MM.1S (cell line): ENCODE results near the gene CNTNAP2.

ENCODE experiments used
- DNase-seq: peaks from one replicate; pipeline ENCODE4 v3.0.0-alpha.2; 2015
- H2AFZ ChIP-seq: fragments of 300-600 bp; sonication (generic); 2 replicates; pipeline ENCODE4 v1.6.0; 2016; ENCODE audit warnings: antibody characterized with exemption, low read length
- H3F3A ChIP-seq: fragments of 300-600 bp; sonication (generic); 2 replicates; pipeline ENCODE4 v1.6.1; 2016; ENCODE audit warnings: mild to moderate bottlenecking, antibody characterized with exemption, low read length, moderate library complexity, mixed read lengths; ENCODE audit not compliant: insufficient read depth
- H3K27ac ChIP-seq: fragments of 300-600 bp; sonication (generic); 2 replicates; pipeline ENCODE4 v1.5.1; 2016; ENCODE audit warnings: mild to moderate bottlenecking, low read length
- H3K27me3 ChIP-seq: fragments of 300-600 bp; sonication (generic); replicated peaks from 2 replicates; pipeline ENCODE4 v1.6.0; 2016; ENCODE audit warnings: low read length; ENCODE audit not compliant: insufficient read depth
- H3K36me3 ChIP-seq: fragments of 300-600 bp; sonication (generic); replicated peaks from 2 replicates; pipeline ENCODE4 v1.6.1; 2016; ENCODE audit warnings: mild to moderate bottlenecking, low read length, mixed read lengths; ENCODE audit not compliant: insufficient read depth
- H3K4me1 ChIP-seq: fragments of 300-600 bp; sonication (generic); 2 replicates; pipeline ENCODE4 v1.6.1; 2016; ENCODE audit warnings: low read length, mixed read lengths
- H3K4me2 ChIP-seq: fragments of 300-600 bp; sonication (generic); 2 replicates; pipeline ENCODE4 v1.6.0; 2016; ENCODE audit warnings: low read depth, low read length
- H3K4me3 ChIP-seq: fragments of 300-600 bp; sonication (generic); 2 replicates; pipeline ENCODE4 v1.5.1; 2016; ENCODE audit warnings: low read length, mixed read lengths
- H3K79me2 ChIP-seq: fragments of 300-600 bp; sonication (generic); 2 replicates; pipeline ENCODE4 v1.6.1; 2016; ENCODE audit warnings: mixed run types, low read length, mixed read lengths
- H3K9ac ChIP-seq: fragments of 300-600 bp; sonication (generic); 2 replicates; pipeline ENCODE4 v1.6.1; 2016; ENCODE audit warnings: low read length, mixed read lengths
- H3K9me2 ChIP-seq: fragments of 300-600 bp; sonication (generic); replicated peaks from 2 replicates; pipeline ENCODE4 v1.6.1; 2016; ENCODE audit warnings: mild to moderate bottlenecking, low read length, mixed read lengths; ENCODE audit not compliant: insufficient read depth
- H3K9me3 ChIP-seq: fragments of 300-600 bp; sonication (generic); replicated peaks from 2 replicates; pipeline ENCODE4 v1.6.1; 2016; ENCODE audit warnings: mild to moderate bottlenecking, low read length, mixed read lengths; ENCODE audit not compliant: insufficient read depth
- H4K20me1 ChIP-seq: fragments of 300-600 bp; sonication (generic); 2 replicates; pipeline ENCODE4 v1.6.1; 2016; ENCODE audit warnings: mild to moderate bottlenecking, low read length, moderate library complexity, mixed read lengths; ENCODE audit not compliant: insufficient read depth
- EZH2 ChIP-seq: fragments of 300-600 bp; sonication (generic); optimal IDR thresholded peaks from 2 replicates; pipeline ENCODE3; 2017; ENCODE audit warnings: low read depth, mild to moderate bottlenecking, antibody characterized with exemption, low read length, mixed read lengths
- EZH2phosphoT487 ChIP-seq: fragments of 300-600 bp; sonication (generic); IDR thresholded peaks from 2 replicates; pipeline ENCODE4 v1.6.1; 2018; ENCODE audit warnings: antibody characterized with exemption, low read length
- TF ChIP-seq, protein P1 (sequence below): fragments of 300-600 bp; sonication (generic); IDR thresholded peaks from 2 replicates; pipeline ENCODE4 v1.5.1; 2016; ENCODE audit warnings: antibody characterized with exemption, low read length, mixed read lengths

The CNTNAP2 gene

DNA sequence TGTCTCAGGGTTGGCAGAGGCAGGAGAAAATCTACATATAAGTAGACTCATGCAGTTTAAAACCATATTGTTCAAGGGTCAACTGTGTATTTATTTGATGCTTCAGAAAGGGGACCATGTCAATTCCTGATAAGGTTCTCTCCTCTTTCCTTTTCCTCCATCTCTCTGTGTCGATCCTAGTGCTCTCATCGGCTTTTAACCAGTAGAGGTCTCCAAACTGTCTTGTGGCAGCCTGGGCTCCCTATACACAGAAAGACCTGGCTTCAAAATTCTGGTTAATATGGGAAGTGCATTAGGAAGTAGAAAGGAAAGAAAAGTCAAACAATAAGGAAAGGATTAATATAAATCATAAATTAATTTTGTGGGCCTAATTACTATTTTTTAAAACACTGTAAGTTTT, 2169.5 kb downstream of the CNTNAP2 start:
- peaks cover 19% of the 10 kb centered on the region for H3K4me1 ChIP-seq
- no peaks in the 10 kb centered on the region for H3K79me2 ChIP-seq
- no peak overlapping the region for H3K4me3 ChIP-seq
- H3K27ac ChIP-seq: no peak overlapping the region
- H4K20me1 ChIP-seq: no peaks in the 10 kb centered on the region
- H3K9ac ChIP-seq: no peak overlapping the region
- H3K9me2 ChIP-seq: no peaks in the 10 kb centered on the region
- no peak overlapping the region for H2AFZ ChIP-seq
- no peak overlapping the region for H3K4me2 ChIP-seq
- peak; percentile 11 for DNase-seq
- H3K9me3 ChIP-seq: no peaks in the 10 kb centered on the region
- TF ChIP-seq, protein P1, sequence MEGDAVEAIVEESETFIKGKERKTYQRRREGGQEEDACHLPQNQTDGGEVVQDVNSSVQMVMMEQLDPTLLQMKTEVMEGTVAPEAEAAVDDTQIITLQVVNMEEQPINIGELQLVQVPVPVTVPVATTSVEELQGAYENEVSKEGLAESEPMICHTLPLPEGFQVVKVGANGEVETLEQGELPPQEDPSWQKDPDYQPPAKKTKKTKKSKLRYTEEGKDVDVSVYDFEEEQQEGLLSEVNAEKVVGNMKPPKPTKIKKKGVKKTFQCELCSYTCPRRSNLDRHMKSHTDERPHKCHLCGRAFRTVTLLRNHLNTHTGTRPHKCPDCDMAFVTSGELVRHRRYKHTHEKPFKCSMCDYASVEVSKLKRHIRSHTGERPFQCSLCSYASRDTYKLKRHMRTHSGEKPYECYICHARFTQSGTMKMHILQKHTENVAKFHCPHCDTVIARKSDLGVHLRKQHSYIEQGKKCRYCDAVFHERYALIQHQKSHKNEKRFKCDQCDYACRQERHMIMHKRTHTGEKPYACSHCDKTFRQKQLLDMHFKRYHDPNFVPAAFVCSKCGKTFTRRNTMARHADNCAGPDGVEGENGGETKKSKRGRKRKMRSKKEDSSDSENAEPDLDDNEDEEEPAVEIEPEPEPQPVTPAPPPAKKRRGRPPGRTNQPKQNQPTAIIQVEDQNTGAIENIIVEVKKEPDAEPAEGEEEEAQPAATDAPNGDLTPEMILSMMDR: peak; percentile 55
- no peak for TF ChIP-seq EZH2
- H3F3A ChIP-seq: no peaks in the 10 kb centered on the region
- no peaks in the 10 kb centered on the region for H3K27me3 ChIP-seq
- H3K36me3 ChIP-seq: no peaks in the 10 kb centered on the region

DNA sequence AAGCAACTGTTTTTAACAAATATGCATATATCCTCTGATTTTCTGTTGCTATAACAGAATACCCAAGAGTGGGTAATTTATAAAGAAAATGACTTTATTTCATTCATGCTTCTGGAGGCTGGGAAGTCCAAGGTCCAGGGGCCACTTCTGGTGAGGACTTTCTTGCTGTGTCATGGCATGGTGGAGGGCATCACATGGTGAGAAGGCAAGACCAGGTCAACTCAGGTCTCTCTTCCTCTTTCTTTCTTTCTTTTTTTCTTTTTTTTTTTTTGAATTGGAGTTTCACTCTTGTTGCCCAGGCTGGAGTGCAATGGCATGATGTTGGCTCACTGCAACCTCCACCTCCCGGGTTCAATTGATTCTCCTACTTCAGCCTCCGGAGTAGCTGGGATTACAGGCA, 2170.9 kb downstream of the CNTNAP2 start:
- TF ChIP-seq EZH2phosphoT487 (no peak), EZH2 (no peak)
- TF ChIP-seq, protein P1: no peak
- DNase-seq: peak; percentile 2
- Histone ChIP-seq H3K4me3 (no peak overlapping the region), H4K20me1 (no peaks in the 10 kb centered on the region), H3K79me2 (no peaks in the 10 kb centered on the region), H3K4me2 (no peak overlapping the region), H3K27ac (no peak overlapping the region), H2AFZ (no peak overlapping the region), H3K9me3 (no peaks in the 10 kb centered on the region), H3F3A (no peaks in the 10 kb centered on the region), H3K27me3 (no peaks in the 10 kb centered on the region), H3K36me3 (no peaks in the 10 kb centered on the region), H3K9me2 (no peaks in the 10 kb centered on the region), H3K4me1 (peaks cover 19% of the 10 kb centered on the region), H3K9ac (no peak overlapping the region)

DNA sequence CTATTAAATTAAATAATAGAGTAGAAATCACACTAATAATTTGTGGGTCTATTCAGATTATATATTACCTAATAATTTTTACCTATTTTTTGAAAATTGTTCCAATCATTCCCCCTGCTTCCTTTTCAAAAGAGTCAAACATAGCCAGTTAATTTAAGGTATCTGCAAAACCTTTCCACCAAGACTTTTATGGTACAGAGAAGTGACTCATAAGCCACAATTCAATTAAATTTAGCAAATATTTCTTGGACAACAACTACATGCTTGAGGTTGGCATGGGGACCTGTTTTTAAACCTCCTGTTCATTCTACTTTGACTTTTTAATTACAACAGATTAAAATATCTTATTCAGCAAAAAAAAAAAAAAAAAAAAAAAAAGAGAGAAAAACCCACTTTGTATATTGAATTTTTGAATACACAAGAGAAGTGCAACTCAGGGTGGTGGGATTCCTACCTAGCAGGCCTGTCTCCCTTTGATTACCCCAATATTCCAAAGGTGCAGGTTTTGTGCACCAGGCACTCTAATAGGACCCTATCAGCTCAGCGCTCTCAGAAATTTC, 2172.1 kb downstream of the CNTNAP2 start:
- no peak overlapping the region for H3K4me3 ChIP-seq
- H3F3A ChIP-seq: no peaks in the 10 kb centered on the region
- DNase-seq: no peak
- H3K9me2 ChIP-seq: no peaks in the 10 kb centered on the region
- H4K20me1 ChIP-seq: no peaks in the 10 kb centered on the region
- no peaks in the 10 kb centered on the region for H3K36me3 ChIP-seq
- TF ChIP-seq, protein P1: no peak
- no peak for TF ChIP-seq EZH2phosphoT487
- TF ChIP-seq EZH2: no peak
- no peak overlapping the region for H3K9ac ChIP-seq
- no peaks in the 10 kb centered on the region for H3K9me3 ChIP-seq
- no peak overlapping the region for H3K27ac ChIP-seq
- H3K4me2 ChIP-seq: no peak overlapping the region
- H3K79me2 ChIP-seq: no peaks in the 10 kb centered on the region
- H3K27me3 ChIP-seq: no peaks in the 10 kb centered on the region
- no peak overlapping the region for H2AFZ ChIP-seq
- H3K4me1 ChIP-seq: peaks cover 19% of the 10 kb centered on the region
